ENCODE data around the gene TASP1. TPM values are rescaled to one million over a fixed set of nuclear protein-coding genes. Genes with fewer than 3 reads are reported as not detected.

Gene TASP1
- total and polyA plus RNA-seq, 7 donors: 4.8 to 13.0 (median 8.3) TPM

- no peaks in the 10 kb centered on the region for H3K9me3 ChIP-seq
- intact Hi-C loops (cut with DNase I): no loop called here
- TF ChIP-seq EP300 (IDR thresholded peaks at IDR 0.05) (no peak), POLR2A (IDR thresholded peaks at IDR 0.05) (no peak), POLR2AphosphoS5 (IDR thresholded peaks at IDR 0.05) (no peak), CTCF (IDR thresholded peaks at IDR 0.05) (no peak)
- no peak for DNase-seq
- no peak overlapping the region for H3K4me3 ChIP-seq
- H3K27ac ChIP-seq: no peak overlapping the region
- WGBS, 2 donors: 80 to 86% methylated on average over 9 of the region's 9 CpGs
- H3K27me3 ChIP-seq: no peaks in the 10 kb centered on the region
- no peaks in the 10 kb centered on the region for H3K36me3 ChIP-seq
- peaks cover 0 to 43% (median 32%) of the 10 kb centered on the region in 4 donors for H3K4me1 ChIP-seq
Observed at GRCh38 chr20:13341737-13342393, 296.9 kb downstream of the TASP1 start.

GRCh38 chr20:13340088-13340487, 298.6 kb downstream of the TASP1 start:
- no peaks in the 10 kb centered on the region for H3K9me3 ChIP-seq
- no peaks in the 10 kb centered on the region for H3K27me3 ChIP-seq
- H3K36me3 ChIP-seq: no peaks in the 10 kb centered on the region
- WGBS, 2 donors: 65 to 84% methylated on average over 2 of the region's 2 CpGs
- no peak for DNase-seq
- H3K4me3 ChIP-seq: no peak overlapping the region
- peak overlapping the region in 2 of 4 donors; percentile 25 to 33 for H3K27ac ChIP-seq
- no peak for TF ChIP-seq EP300 (IDR thresholded peaks at IDR 0.05)
- intact Hi-C loops (cut with DNase I): no loop called here
- peaks cover 0 to 36% (median 27%) of the 10 kb centered on the region in 4 donors for H3K4me1 ChIP-seq

Other genes starting within 250 kb of the TASP1 start
- 10 to 100 TPM; 14.0 to 20.5 (median 16.0) TPM for gene ESF1, start 146.0 kb upstream of the TASP1 start, total RNA-seq
- gene ESF1, start 146.0 kb upstream of the TASP1 start, polyA plus RNA-seq: 10 to 100 TPM in 1 of 3 donors, 1 to 10 TPM in 2; 7.2 to 11.3 (median 8.0) TPM
- 10 to 100 TPM; 17.4 to 21.7 (median 18.5) TPM for gene NDUFAF5, start 146.1 kb upstream of the TASP1 start, total RNA-seq
- 10 to 100 TPM; 18.5 to 28.2 (median 26.4) TPM for gene NDUFAF5, start 146.1 kb upstream of the TASP1 start, polyA plus RNA-seq